Measurements from ENCODE around the gene ITPKB.

- TF ChIP-seq, protein P1, sequence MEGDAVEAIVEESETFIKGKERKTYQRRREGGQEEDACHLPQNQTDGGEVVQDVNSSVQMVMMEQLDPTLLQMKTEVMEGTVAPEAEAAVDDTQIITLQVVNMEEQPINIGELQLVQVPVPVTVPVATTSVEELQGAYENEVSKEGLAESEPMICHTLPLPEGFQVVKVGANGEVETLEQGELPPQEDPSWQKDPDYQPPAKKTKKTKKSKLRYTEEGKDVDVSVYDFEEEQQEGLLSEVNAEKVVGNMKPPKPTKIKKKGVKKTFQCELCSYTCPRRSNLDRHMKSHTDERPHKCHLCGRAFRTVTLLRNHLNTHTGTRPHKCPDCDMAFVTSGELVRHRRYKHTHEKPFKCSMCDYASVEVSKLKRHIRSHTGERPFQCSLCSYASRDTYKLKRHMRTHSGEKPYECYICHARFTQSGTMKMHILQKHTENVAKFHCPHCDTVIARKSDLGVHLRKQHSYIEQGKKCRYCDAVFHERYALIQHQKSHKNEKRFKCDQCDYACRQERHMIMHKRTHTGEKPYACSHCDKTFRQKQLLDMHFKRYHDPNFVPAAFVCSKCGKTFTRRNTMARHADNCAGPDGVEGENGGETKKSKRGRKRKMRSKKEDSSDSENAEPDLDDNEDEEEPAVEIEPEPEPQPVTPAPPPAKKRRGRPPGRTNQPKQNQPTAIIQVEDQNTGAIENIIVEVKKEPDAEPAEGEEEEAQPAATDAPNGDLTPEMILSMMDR (conservative IDR thresholded peaks at IDR 0.05; ENCODE audit: low read depth, low read length) = no peak
- no peak for TF ChIP-seq EZH2 (IDR thresholded peaks at IDR 0.05; ENCODE audit: low read length, unreplicated experiment)
These were observed 50.9 kb downstream of the ITPKB start for GRCh38 chr1:226688056-226688748.

Measured in PC-3 (cell line).